ENCODE measurements around the gene UBR4. TPM values are rescaled to one million over a fixed set of nuclear protein-coding genes. Genes with fewer than 3 reads are reported as not detected.

Gene UBR4
- total RNA-seq, 1 experiment from 2014 or later: 107 TPM

DNA sequence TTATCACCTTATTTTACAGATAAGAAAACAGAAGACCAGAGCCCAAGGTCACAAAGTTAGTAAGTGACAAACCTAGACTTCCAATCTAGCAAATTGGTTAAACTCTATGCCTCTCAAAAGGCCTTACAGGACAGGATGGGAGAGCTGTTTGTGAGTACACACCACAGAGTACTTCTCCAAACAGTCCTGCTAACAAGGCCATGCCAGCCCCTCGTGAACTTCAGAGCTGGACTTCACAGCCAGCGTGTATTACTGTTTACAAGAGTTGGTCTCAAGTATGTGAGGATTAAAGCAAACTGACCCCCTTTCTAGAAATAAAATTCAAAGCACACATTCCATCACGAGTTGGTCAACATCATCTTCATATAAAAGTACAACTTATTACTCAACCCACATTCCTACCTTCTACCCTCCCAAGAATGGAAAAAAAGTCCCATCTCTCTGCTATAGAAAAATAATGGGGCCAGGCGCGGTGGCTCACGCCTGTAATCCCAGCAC lies 19.8 kb upstream of the UBR4 start:
- POLR2A ChIA-PET: no interaction called here
- RAD21 ChIA-PET (ENCODE audit: low non-redundant PET in 1 of 2, low total read pairs in 2 of 2, uncharacterized antibody in 2 of 2, unreplicated experiment in 2 of 2): no interaction called here

More for the DNA sequence above, 19.8 kb upstream of the UBR4 start:
- Histone ChIP-seq H3K27ac (ENCODE audit: low read depth, low read length) (no peak overlapping the region), H3K27me3 (ENCODE audit: insufficient read depth, low read length) (no peaks in the 10 kb centered on the region), H2AFZ (ENCODE audit: low read depth, low read length, poor library complexity, severe bottlenecking) (no peak overlapping the region), H3K9ac (ENCODE audit: low read length) (no peak overlapping the region), H3K4me1 (ENCODE audit: control insufficient read depth in 1 of 2, insufficient read depth in 2 of 2, low read length in 2 of 2) (no peaks in the 10 kb centered on the region), H3K79me2 (ENCODE audit: insufficient read depth, low read length) (peaks cover 5% of the 10 kb centered on the region; the same call in 1 of the 2 replicates), H3K4me2 (ENCODE audit: low read length) (no peak overlapping the region), H3K36me3 (ENCODE audit: control insufficient read depth in 1 of 2, insufficient read depth in 2 of 2, low read length in 2 of 2) (peaks cover 50 to 64% of the 10 kb centered on the region in 2 experiments), H3K9me3 (ENCODE audit: control insufficient read depth in 1 of 2, insufficient read depth in 1 of 2, low read depth in 1 of 2, low read length in 2 of 2) (no peaks in the 10 kb centered on the region), H3K9me2 (ENCODE audit: insufficient read depth) (no peaks in the 10 kb centered on the region), H3K4me3 (replicated peaks in 1 of 2; ENCODE audit: low read depth in 1 of 2, low read length in 2 of 2) (no peak overlapping the region), H4K20me1 (ENCODE audit: insufficient read depth) (no peaks in the 10 kb centered on the region; the same call in 1 of the 2 replicates)
- no TSS peak for BruUV-seq (replicated peaks)
- TF ChIP-seq YY1 (IDR thresholded peaks at IDR 0.05; ENCODE audit: extremely low read depth, insufficient replicate concordance, low read depth, low read length) (no peak), FOSL1 (IDR thresholded peaks at IDR 0.05; ENCODE audit: low read depth) (no peak), POLR2A (IDR thresholded peaks at IDR 0.05; ENCODE audit: borderline replicate concordance, extremely low read depth, insufficient read depth, insufficient read length) (no peak)
- TF ChIP-seq, protein P1, sequence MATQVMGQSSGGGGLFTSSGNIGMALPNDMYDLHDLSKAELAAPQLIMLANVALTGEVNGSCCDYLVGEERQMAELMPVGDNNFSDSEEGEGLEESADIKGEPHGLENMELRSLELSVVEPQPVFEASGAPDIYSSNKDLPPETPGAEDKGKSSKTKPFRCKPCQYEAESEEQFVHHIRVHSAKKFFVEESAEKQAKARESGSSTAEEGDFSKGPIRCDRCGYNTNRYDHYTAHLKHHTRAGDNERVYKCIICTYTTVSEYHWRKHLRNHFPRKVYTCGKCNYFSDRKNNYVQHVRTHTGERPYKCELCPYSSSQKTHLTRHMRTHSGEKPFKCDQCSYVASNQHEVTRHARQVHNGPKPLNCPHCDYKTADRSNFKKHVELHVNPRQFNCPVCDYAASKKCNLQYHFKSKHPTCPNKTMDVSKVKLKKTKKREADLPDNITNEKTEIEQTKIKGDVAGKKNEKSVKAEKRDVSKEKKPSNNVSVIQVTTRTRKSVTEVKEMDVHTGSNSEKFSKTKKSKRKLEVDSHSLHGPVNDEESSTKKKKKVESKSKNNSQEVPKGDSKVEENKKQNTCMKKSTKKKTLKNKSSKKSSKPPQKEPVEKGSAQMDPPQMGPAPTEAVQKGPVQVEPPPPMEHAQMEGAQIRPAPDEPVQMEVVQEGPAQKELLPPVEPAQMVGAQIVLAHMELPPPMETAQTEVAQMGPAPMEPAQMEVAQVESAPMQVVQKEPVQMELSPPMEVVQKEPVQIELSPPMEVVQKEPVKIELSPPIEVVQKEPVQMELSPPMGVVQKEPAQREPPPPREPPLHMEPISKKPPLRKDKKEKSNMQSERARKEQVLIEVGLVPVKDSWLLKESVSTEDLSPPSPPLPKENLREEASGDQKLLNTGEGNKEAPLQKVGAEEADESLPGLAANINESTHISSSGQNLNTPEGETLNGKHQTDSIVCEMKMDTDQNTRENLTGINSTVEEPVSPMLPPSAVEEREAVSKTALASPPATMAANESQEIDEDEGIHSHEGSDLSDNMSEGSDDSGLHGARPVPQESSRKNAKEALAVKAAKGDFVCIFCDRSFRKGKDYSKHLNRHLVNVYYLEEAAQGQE (IDR thresholded peaks at IDR 0.05; ENCODE audit: low read depth): no peak
- DNase-seq (ENCODE audit: low read depth, low spot score): no peak
- CTCF ChIA-PET: interaction anchor here (0.6 to 0.8 kb wide), 2 partner anchors 11 to 674 kb away, joined by 3 read pairs; no protein-coding TSS in a partner anchor
- intact Hi-C loops (cut with micrococcal nuclease): no loop called here
- no peak for ATAC-seq

Data from HCT116 (cell line).